TTC549 (cell line): Measurements from ENCODE around the gene ITGAD.
"Not testable (repeated sequence)": the region's sequence is repeated elsewhere in the genome, so short reads cannot be mapped to it uniquely, and the experiment has no call there.

ENCODE experiments used
- FAIRE-seq: peaks from 2 replicates; lab custom pipeline; 2012; peaks lifted over from hg19 to GRCh38; lab: Jason Lieb, UNC

The ITGAD gene

DNA sequence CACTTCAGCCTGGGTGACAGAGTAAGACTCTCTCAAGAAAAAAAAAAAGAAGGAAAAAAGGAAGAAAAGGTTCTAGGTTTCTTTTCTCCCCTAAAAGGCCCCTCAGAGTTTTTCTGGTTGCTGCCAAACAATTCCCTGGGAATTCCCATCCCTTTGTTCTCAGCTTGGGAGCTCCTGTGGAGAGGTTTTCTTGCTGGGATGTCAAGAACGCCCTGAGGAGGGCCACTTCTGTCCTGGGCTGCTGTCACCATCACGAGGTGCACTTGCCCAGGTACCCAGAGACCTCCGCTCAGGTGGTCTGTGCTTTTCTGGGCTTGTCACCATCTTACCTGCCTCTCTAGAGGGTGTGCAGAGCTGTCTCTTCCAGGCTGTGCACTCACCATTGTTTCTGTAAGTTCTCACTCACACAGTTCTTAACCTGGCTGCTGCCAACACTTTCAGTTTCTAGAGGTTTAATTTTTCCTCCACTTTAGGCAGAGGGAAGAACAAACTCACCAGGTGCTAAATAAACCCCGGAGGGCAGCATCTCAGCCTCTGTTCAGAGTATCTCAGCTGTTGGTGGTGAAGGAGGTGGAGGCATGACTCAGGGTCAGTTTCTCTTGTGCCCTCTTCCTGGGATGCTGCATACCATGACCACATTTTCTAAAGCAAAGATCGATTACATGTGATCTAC is 37.4 kb downstream of the ITGAD start:
- FAIRE-seq: no peak

DNA sequence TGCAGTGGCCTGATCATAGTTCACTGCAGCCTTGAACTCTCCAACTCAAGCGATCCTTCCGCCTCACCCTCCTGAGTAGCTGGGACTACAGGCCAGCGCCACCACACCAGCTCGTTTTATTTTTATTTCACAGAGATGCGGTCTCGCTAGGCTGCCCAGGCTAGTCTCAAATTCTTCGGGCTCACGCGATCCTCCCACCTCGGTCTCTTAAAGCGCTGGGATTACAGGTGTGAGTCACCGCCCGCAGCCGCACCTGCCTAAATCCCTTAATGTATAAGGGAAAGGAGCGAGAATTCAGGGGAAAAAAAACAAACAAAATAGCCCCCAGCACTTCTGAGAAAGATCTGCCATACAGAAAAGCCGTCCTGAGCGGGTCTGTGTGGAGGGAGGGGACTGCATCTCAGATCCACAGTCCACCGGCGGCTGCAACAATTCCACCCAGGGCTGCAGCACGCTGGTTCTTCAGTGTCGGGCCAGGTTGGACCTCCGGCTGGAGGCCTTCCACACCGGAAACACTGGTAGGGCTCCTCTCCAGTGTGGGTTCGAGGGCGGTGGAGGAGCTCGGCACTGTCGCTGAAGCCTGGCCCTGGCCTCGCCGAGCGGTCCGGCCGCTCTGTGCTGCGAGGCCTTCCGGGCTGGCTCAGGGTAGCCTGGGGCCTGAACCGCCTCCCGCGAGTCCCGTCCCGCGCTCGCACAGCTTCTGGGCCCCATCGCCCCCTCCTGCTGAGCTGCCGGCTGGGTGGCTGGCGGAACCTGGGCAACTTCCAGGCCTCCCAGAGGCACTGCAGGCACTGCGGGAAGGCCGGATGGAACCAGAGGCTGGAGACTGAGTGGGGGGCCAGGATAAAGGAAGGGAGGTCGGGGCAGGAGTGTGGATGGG is 42.4 kb downstream of the ITGAD start:
- no peak for FAIRE-seq

DNA sequence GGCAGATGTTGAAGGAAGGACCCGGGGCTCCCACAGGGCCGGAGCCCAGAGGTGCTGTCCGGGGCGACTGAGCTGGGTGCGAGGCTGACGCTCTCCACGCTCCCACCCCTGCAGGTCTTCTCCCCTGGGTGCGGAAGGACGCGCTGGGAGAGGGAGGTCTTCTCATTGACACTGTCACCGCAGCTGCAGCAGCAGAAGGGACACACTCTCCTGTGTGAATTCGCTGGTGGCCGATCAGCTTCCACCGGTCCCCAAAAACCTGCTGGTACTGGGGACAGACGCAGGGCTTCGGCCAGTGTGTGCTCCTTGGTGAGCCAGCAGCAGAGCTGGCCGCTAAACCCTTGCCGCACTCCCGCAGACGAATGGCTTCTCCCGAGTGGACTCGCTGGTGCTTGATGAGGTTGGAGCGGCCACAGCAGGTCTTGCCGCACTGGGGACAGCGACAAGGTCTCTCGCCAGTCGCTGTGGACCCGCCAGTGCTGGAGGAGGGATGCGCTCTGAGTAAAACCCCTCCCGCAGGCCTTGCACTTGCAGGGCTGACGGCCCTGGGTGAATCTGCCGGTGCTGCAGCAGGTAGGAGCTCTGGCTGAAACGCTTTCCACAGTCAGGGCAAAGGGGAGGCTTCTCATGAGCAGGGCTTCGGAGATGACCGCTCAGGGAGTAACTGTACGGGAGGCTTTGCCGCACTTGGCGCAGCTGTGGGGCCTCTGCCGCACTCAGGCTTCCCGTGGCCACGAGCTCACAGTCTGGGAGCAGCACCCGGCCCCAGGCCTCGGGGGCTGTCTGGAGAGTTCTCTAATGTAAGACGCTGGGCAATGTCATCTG is 43.3 kb downstream of the ITGAD start:
- no peak for FAIRE-seq

DNA sequence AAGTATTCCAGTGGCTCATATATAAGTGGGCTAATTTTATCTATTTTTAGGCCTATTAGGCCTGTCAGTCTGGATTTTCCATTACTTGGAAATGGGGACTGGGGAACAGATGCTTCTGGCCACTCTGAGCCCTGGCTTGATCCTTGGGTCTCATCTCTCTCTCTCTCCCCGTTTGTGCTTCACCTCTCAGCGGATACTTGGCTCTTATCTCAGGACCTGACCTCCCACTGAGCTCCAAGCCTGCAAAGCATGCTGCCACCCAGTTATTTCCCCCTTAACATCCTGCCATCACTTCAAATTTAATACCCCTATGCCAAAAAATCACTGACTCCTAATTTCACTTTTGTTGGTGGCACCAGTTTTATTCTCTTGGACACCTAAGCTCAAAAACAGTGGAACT is 45.3 kb downstream of the ITGAD start:
- FAIRE-seq: no peak

DNA sequence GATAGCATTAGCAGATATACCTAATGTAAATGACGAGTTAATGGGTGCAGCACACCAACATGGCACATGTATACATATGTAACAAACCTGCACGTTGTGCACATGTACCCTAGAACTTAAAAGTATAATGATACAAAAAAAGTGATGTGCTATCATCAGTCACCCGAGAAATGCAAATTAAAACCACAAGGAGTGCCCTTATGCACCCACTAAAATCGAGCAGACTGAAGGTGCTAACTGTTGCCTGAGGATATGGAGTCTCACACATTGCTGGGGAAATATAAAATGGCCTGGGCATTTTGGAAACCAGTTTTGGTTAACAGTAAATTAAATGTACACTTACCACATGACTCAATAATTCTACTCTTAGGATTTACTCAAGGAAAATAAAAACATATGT is 45.9 kb downstream of the ITGAD start:
- FAIRE-seq: not testable (repeated sequence)

DNA sequence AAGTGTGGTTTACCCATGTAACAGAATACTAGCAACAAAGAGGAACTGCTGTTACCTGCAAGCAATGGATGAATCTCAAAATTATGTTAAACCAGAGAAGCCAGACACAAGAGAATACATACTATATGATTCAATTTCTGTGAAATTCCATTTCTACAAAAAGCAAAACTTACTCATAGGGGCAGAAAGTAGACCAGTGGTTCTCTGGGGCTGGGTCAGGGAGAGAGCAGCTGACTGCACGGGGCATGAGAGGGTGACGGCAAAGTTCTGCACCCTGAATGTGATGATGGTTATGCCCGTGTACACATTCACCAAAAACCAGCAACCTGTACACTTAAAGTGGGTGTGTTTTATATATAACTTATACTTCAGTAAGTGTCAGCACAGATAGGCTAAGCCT is 46.4 kb downstream of the ITGAD start:
- no peak for FAIRE-seq

DNA sequence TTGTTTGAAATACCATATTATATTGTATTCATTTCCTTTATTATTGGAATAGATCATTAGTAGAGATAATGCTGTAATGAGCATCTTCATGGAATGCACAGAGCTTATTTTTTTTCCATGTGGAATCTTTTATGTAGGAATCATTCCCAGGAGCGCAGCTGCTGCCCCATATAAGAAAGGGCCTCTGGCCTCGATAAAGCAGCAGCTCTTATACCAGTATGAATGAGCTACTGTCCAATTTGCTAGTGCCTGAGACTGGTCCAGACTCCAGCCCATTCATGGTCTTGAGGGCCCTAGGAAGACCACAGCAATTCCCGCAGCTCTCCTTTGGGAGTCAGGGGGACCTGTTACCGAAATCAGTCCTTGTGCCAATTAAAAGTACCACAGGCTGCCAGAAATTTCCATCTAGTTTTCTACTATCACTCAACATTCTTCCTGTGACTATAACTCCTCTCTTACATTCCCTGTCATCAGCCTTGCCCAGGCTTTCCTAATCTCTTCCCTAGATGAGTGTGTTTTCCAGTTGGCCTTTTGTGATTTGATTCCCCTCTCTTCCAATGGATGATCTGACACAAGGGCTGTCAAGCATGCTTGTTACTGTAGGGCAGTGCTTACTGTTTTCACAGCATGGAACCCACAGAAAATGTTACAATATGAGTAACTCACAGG is 47.5 kb downstream of the ITGAD start:
- no peak for FAIRE-seq

DNA sequence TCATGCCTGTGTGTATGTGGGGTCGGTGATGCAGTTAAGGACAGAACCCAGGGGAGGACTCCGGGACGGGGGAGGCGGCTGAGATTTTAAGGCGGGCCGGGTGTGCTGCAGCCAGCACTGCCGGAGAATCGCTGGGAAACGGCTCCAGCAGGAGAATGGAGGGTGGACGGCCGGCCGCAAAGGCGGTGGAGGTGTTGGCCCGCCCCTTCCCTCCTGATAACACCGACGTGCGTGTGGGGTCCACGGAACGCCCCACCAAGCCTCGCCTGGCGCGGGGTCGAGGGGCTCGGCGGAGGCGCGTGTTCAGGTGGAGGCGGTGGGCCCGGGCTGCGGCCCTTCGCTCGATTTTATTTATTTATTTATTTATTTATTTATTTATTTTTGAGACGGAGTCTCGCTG is 48.8 kb downstream of the ITGAD start:
- FAIRE-seq: no peak

DNA sequence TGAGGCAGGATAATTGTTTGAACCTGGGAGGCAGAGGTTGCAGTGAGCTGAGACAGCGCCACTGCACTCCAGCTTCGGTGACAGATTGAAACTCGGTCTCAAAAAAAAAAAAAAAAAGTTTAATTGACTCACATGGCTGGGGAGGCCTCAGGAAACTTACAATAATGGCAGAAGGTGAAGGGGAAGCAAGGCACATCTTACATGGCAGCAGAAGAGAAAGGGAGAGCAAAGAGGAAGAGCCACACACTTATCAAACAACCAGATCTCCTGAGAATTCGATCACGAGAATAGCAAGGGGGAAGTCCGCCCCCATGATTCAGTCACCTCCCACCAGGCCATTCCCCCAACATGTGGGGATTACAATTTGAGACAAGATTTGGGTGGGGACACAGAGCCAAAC is 52.8 kb downstream of the ITGAD start:
- FAIRE-seq: not testable (repeated sequence)

DNA sequence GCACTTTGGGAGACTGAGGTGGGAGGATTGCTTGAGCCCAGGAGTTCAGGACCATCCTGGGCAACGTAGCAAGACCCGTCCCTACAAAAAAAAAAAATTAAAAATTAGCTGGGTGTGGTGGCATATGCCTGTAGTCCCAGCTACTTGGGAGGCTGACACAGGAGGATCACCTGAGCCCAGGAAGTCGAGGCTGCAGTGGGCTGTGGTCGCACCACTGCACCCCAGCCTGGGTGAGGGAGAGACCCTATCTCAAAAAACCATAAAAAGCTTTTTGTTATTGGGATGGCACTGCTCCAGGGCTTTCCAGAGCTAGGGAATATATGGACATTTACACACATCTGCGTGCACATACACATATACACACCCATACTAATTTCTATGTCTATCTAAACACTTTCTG is 58.1 kb downstream of the ITGAD start:
- FAIRE-seq: no peak

DNA sequence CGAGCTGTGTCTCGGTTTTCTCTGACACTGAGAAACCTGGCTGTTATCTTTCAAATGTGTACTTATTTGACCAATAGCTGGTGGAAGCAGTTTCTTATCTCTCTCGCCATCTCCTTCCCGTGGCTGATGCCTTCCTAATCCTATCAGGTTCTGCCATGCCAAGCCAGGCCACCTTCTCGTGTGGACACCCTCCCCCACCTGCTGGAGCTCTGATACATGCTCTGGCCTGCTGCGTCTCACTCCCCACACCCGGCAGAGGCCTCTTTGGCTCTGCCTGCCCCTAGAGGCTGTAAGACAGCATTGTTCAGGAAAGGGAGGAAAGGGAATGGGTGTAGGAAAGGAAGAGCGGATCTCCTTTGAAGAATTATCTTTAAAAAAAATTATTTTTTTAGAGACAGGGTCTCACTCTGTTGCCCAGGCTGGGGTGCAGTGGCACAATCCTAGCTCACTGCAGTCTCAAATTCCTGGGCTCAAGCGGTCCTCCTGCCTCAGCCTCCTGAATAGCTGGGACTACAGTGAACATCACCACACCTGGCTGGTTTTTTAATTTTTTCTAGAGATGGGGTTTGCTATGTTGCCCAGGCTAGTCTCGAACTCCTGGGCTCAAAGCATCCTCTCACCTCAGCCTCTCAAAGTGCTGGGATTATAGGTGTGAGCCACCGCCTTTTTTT is 58.7 kb downstream of the ITGAD start:
- FAIRE-seq: no peak

DNA sequence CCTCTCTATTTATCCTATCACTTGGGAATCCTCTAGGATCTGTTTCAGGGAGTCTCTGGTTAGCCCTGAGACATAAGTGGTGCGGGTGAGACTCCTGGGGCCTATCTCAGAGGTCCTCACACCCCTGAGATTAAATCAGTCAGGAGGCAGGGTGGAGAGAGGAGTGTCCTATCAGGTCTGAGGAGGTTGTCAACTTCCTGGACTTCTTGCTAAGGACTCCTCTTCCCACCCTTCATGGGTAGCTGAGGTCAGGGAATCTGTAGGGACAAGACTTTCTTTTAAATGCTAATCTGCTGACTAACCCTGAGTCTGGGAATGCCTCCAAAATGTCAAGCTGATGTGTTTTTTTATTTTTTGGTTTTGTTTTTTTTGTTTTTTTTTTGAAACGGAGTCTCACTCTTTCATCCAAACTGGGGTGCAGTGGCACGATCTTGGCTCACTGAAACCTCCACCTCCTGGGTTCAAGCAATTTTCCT is 59.5 kb downstream of the ITGAD start:
- no peak for FAIRE-seq

DNA sequence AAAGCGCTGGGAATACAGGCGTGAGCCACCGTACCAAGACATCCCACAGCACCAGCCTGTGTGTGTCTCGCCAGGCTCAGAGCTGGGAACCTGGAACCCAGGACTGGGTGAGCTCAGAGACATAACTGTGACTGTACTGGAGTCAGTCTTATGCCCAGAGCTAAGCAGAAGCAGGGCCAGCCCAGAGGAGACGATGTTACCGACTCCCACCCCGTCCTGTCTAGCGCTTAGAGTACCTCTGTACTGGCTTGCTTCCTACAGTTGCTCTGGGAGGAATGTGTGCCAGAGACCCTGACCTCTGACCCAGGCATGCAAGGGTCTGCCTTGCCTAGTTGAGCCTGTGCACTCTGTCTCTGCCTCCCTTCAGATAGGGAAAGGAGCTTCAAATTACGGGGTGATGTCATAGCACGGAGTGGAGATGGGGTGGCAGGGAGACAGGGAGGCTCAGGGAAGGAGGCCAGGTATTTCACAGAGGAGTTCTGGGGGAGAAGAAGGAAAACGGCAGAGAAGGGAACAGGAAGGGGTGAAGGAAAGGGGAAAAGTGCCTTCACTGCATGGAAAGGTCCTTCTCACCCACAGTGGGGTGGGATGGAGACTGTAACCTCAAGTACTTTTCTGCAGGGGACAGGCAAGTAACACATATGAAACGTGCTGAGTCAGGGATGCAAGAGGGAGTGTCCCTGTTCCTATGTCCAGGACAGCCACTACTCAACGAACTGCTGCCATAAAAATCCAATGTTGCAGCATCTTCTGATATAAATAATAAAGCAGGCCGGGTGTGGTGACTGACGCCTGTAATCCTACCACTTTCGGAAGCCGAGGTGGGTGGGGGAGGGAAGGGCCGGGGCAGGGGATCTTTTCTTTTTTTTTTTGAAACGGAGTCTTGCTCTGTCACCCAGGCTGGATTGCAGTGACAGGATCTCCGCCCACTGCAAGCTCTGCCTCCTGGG is 60.4 kb downstream of the ITGAD start:
- FAIRE-seq: no peak

DNA sequence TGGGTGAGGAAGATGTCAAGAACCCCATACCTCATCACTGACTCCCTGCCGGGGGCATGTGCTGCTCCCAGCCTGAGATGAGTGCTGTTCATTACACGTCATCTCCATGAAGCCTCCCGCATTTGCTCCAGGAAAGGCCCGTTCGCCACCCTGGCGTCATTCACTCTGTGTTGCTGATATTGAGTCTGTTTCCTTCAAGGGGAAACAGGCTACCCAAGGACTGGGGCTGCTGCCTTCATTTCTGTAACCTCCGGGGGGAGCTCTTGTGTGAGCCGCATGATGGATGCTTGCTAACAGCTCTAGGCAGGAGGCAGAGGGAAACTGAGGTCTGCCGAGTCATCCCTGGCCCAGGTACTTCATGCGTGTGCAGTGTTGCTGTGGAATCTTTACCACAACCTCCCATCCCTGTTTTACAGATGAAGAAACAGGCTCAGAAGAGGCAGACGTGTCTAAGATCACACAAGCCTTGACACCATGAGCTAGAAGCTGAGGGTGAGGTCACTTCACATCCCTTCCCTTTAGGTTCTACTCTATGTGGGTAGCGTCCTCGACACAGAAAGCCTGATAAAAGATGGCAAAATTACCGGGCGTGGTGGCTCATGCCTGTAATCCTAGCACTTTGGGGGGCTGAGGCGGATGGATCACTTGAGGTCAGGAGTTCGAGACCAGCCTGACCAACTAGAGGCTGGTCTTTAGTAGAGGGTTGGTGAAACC is 62.6 kb downstream of the ITGAD start:
- no peak for FAIRE-seq

DNA sequence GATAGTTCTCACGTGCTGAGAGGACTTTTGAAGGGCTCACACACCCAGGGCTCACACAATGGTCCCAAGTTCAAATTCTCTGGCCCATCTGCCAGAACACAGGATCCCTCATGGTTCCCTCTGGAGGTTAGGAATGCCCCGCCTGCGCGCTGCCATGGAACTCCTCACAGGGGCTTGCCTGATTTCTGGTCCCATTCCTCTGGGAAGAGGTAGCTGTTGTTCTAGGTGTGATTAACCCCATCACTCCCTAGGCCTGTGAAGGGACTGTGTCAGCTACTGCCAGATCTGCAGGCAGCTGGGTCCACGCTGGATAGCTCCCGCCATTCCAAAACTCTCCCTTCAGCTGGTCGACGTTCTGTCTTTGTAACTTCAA is 63.8 kb downstream of the ITGAD start:
- FAIRE-seq: no peak

DNA sequence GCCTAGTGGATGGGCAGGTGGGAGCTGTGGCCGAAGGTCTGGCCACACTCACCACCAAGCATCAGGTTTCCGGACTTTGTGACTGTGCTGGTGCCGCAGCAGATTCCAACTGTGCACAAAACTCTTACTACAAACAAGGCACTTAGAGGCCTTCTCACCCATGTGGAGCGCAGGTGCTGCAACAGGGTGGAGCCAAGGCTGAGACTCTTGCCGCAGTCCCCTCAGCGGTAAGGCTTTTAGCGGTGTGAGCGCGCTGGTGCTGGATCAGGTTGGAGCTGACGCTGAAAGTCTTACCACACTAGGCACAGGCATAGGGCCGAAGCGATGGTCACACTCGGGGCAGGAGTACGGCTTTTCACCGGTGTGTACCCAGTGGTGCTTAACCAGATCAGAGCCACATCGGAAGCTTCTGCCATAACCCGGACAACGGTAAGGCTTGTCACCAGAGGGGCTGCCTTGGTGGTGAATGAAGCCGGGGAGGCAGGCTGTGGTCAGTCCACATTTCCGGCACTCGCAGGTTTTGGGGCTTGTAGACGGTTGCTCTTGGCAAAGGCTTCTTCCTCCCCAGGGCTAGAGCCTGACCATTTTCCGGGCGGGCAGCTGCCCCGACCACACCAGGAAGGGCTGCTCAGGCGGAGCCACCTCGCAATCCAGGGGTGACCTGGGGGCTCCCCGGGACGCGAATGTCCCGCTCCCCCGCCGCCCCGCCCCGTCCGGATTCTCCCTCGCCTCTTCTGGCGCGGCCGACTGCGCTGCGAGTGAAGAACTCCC is 65.1 kb downstream of the ITGAD start:
- no peak for FAIRE-seq

DNA sequence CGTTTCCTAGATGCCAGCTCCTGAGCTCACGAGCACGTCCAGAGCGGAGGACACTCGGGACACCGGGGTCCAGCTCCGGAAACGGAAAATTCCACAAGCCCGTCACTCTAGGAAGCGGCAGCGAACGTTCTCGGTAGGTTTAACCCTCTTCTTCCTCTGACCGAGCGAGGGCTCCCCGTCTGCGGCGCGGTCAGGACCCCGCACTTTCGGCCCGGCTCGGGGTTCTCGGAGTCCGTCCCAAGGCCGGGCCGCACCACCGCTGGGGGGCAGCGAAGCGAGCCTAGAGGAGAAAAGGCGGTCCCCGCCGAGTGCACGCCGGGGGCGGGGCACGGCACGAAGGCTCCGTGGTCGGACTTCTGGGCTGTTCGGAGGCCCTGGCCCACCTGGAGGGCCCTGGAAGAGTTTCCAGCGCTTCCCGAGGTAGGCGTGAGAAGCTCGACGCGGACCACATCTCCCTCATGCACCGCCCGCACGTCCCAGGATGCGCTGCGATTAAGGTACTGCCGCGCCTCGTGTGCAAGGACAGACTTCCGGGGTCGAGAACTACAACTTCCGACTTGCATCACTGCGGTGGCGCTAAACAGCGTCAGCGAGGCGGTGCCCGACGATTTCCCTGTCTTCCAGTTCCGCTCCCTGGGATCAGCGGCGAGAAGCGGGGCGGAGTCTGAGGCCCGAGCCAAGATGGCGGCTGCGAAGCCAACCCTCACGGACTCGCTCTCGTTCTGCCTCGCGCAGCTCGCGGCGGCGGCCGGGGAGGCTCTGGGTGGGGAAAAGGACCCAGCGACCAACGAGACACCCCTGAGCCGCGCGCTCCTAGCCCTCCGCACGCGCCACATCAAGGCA is 65.9 kb downstream of the ITGAD start, which contains the start of gene ARMC5:
TSS of gene ARMC5 (plus strand) at position 658 of the 843 bp plus-strand sequence. CDS start at position 682, 24 bp downstream.
- FAIRE-seq: no peak
